HG03439 (cell line): ENCODE data around the gene RPH3AL.

Experiments
- ATAC-seq: cut with Tn5 transposase; IDR thresholded peaks from one replicate; pipeline ENCODE4 v1.9.1; 2021; ENCODE audit warnings: mild to moderate bottlenecking, moderate library complexity; ENCODE audit not compliant: unreplicated experiment

RPH3AL gene

GRCh38 chr17:337022-337420, 15.6 kb downstream of the RPH3AL start:
- ATAC-seq, result no peak

- no peak for ATAC-seq
Observed at GRCh38 chr17:336110-337021, 16.2 kb downstream of the RPH3AL start.

- no peak for ATAC-seq
Observed at GRCh38 chr17:335691-336090, 16.9 kb downstream of the RPH3AL start.

GRCh38 chr17:334974-335481, 17.6 kb downstream of the RPH3AL start:
- ATAC-seq, result no peak

GRCh38 chr17:333626-334396, 18.8 kb downstream of the RPH3AL start:
- ATAC-seq, result no peak

- no peak for ATAC-seq
Observed at GRCh38 chr17:332558-333322, 19.9 kb downstream of the RPH3AL start.

- no peak for ATAC-seq
Observed at GRCh38 chr17:332023-332422, 20.6 kb downstream of the RPH3AL start.

GRCh38 chr17:330993-331701, 21.5 kb downstream of the RPH3AL start:
- ATAC-seq, result no peak

GRCh38 chr17:329784-330420, 22.7 kb downstream of the RPH3AL start:
- no peak for ATAC-seq

GRCh38 chr17:327971-328370, 24.6 kb downstream of the RPH3AL start:
- ATAC-seq, result no peak

- no peak for ATAC-seq
Observed at GRCh38 chr17:327296-327695, 25.3 kb downstream of the RPH3AL start.

- no peak for ATAC-seq
Observed at GRCh38 chr17:326010-326621, 26.5 kb downstream of the RPH3AL start.

- no peak for ATAC-seq
Observed at GRCh38 chr17:325270-326009, 27.2 kb downstream of the RPH3AL start.

- ATAC-seq, result no peak
Observed at GRCh38 chr17:323721-324571, 28.7 kb downstream of the RPH3AL start.

- no peak for ATAC-seq
Observed at GRCh38 chr17:323181-323580, 29.4 kb downstream of the RPH3AL start.

GRCh38 chr17:322006-322780, 30.4 kb downstream of the RPH3AL start:
- no peak for ATAC-seq

- ATAC-seq, result no peak
Observed at GRCh38 chr17:321386-321941, 31.1 kb downstream of the RPH3AL start.
